Left ventricle myocardium inferior (tissue), 1 donor: ENCODE results near the gene ITGAE. TPM values are rescaled to one million over a fixed set of nuclear protein-coding genes. Genes with fewer than 3 reads are reported as not detected.
"Not testable (repeated sequence)": the region's sequence is repeated elsewhere in the genome, so short reads cannot be mapped to it uniquely, and the experiment has no call there.

Experiments
- DNase-seq: peaks from one replicate; pipeline ENCODE4 v3.0.0-alpha.2; 2020
- H3K27ac ChIP-seq: fragments of 200-600 bp; replicated peaks from 2 replicates; pipeline ENCODE4 v1.8.0; 2021
- H3K27me3 ChIP-seq: fragments of 200-600 bp; 2 replicates; pipeline ENCODE4 v1.8.0; 2021; ENCODE audit warnings: low read depth
- H3K36me3 ChIP-seq: fragments of 200-600 bp; 2 replicates; pipeline ENCODE4 v1.8.0; 2021
- H3K4me1 ChIP-seq: fragments of 200-600 bp; 2 replicates; pipeline ENCODE4 v1.8.0; 2021
- H3K4me3 ChIP-seq: fragments of 200-600 bp; 2 replicates; pipeline ENCODE4 v1.8.0; 2021; ENCODE audit warnings: mild to moderate bottlenecking, moderate library complexity
- H3K9me3 ChIP-seq: fragments of 200-600 bp; replicated peaks from 2 replicates; pipeline ENCODE4 v1.8.0; 2021
- intact Hi-C: fragments of 100-400 bp; cut with micrococcal nuclease; formaldehyde crosslinking; loops from one replicate; pipeline ENCODE4 v1.11.0; 2022
- total RNA-seq: library from RNA; stranded (reverse); fragmentation: NEBNext Ultra II Directional; extraction: Animal tissue kit (Norgen Biotek cat#: 25700); gene quantifications from one replicate; pipeline ENCODE4 v1.2.1, GENCODE V29; 2021
- TF ChIP-seq, protein P1 (sequence below): fragments of 200-600 bp; IDR thresholded peaks from 2 replicates; pipeline ENCODE4 v1.8.0; 2021; ENCODE audit warnings: antibody characterized with exemption, mild to moderate bottlenecking, borderline replicate concordance
- donor health status: DM: no; HTN: yes; CAD: no; lungs with severe emphysema.

ITGAE gene
- total RNA-seq, 1 donor from 2014 or later, result 19.6 TPM

DNA sequence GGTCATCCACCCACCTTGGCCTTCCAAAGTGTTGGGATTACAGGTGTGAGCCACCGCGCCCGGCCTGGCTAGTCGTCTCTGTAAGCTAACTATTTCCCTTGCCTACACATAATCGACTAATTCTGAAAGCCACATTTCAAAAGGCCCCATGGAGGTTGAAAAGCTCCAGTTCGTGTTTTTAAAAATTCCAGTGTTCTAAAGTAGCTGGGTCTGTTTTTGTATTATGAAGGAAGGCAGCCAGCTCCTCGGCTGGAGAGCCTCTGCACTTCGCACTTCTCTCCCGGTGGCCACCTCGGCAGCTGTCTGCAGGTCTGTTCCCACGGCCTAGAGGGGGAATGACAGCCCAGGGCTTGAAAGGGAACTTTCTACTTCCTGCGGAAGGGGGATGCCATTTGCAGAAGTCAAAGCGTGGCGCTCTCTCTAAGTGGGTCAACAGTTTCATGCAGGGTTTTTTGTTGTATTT is 60.3 kb downstream of the ITGAE start:
- Histone ChIP-seq H3K9me3 (no peaks in the 10 kb centered on the region), H3K4me1 (peaks cover 16% of the 10 kb centered on the region), H3K36me3 (no peaks in the 10 kb centered on the region), H3K27me3 (peaks cover 2% of the 10 kb centered on the region), H3K4me3 (no peak overlapping the region), H3K27ac (no peak overlapping the region)
- DNase-seq, result no peak
- intact Hi-C loops, result no loop called here
- TF ChIP-seq, protein P1, sequence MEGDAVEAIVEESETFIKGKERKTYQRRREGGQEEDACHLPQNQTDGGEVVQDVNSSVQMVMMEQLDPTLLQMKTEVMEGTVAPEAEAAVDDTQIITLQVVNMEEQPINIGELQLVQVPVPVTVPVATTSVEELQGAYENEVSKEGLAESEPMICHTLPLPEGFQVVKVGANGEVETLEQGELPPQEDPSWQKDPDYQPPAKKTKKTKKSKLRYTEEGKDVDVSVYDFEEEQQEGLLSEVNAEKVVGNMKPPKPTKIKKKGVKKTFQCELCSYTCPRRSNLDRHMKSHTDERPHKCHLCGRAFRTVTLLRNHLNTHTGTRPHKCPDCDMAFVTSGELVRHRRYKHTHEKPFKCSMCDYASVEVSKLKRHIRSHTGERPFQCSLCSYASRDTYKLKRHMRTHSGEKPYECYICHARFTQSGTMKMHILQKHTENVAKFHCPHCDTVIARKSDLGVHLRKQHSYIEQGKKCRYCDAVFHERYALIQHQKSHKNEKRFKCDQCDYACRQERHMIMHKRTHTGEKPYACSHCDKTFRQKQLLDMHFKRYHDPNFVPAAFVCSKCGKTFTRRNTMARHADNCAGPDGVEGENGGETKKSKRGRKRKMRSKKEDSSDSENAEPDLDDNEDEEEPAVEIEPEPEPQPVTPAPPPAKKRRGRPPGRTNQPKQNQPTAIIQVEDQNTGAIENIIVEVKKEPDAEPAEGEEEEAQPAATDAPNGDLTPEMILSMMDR, result no peak

DNA sequence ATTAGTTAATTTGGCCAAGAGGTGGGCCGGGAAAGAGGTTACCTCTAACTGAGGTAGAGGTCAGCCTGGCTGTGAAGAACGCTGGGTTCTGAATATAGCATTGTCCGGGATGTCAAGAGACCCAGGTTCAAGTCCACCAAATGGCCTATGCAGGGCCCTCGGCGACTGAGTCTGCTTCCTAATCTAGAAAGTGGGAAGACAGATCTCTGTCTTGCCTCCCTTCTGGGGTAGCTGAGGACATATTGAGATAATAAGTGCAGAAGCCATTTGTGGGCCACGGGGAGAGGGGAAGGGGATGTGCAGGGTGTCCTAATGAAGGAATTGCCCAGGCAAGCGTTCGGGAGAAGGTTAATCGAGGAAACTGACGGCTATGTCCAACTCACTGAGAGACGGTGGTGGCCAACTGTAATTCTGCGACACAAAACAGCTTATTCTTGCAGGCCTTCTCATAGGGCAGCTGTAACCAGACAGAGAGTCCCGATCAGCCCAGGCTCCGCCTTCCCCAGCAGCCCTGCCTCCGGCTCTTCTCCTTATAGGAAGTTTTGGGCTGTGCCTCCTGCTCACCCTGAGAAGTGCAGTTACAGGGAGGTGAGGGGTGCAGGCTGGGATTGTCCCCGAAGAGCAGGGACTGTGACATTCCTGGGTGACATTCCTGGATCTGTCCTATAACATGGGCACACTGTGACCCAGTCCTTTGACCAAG is 61.4 kb downstream of the ITGAE start:
- Histone ChIP-seq H3K27me3 (peaks cover 9% of the 10 kb centered on the region), H3K9me3 (no peaks in the 10 kb centered on the region), H3K27ac (no peak overlapping the region), H3K4me1 (peaks cover 16% of the 10 kb centered on the region), H3K4me3 (no peak overlapping the region), H3K36me3 (no peaks in the 10 kb centered on the region)
- TF ChIP-seq, protein P1, result no peak
- intact Hi-C loops, result no loop called here
- no peak for DNase-seq

DNA sequence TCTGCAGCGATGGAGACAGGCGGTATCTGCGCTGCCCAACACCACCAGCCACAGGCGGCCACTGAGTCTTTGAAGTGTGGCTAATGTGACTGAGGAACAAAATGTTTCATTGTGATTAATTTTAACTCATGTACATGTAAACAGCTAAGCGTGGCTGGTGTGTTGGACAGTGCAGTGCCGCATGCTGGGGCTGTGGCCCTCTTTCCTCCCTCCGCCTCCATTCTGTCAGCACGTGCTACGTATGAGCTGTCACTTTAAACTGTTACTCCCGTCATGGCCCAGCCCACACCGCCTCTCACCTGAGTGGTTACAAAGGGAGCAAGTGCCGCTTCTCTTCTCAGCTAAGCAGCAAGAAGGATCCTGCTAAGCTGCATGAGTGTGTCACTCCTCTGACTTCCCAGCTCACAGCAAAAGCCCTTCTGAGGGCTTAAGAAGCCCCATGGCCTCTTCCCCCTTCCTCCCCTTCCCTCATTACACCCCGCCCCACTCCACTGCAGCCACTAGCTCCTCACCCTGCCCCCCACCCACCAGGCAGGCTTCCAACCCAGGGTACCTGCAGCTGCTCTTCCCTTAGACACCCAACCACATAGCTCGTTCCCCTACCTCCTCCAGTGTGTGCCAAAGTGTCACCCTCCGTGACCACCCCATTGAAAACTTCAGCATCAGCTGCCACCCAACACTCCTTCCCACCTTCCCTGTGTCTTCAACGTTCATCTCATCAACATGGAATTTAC is 62.3 kb downstream of the ITGAE start:
- peaks cover 16% of the 10 kb centered on the region for H3K4me1 ChIP-seq
- H3K27ac ChIP-seq, result peak overlapping the region; percentile 75
- no peaks in the 10 kb centered on the region for H3K9me3 ChIP-seq
- TF ChIP-seq, protein P1, result no peak
- no peak for DNase-seq
- H3K4me3 ChIP-seq, result peak overlapping the region; percentile 55
- no peaks in the 10 kb centered on the region for H3K36me3 ChIP-seq
- intact Hi-C loops, result no loop called here
- peaks cover 9% of the 10 kb centered on the region for H3K27me3 ChIP-seq

DNA sequence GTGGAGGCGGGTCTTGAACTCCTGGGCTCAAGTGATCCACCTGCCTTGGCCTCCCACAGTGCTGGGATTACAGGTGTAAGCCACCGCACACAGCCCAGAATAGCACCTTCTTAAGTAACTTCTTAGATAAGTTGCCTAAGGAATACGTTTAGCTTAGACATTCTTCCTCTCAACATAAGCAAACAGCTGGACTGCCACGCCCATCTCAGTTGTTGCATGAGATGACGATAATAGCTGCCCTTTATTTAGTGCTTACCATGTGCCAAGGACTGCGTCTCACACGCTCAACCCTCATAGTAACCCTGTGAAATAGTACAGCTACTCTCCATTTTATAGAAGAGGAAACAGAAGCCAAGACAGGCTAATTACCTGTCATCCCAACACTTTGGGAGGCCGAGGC is 65.5 kb downstream of the ITGAE start:
- TF ChIP-seq, protein P1, result no peak
- Histone ChIP-seq H3K36me3 (no peaks in the 10 kb centered on the region), H3K27me3 (peaks cover 9% of the 10 kb centered on the region), H3K27ac (no peak overlapping the region), H3K9me3 (no peaks in the 10 kb centered on the region), H3K4me3 (no peak overlapping the region), H3K4me1 (peaks cover 23% of the 10 kb centered on the region)
- intact Hi-C loops, result no loop called here
- no peak for DNase-seq

DNA sequence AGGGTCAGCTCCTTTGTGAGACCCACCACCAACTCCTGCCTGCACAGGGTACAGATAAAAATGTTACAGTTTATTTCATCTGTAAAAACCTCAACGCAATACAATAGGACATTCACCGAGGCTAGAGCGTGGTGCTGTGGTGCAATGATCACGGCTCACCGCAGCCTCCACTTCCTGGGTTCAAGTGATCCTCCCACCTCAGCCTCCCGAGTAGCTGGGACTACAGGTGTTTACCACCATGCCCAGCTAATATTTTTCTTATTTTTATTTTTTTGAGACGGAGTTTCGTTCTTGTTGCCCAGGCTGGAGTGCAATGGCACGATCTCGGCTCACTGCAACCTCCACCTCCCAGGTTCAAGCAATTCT is 66.1 kb downstream of the ITGAE start:
- intact Hi-C loops, H3K27ac ChIP-seq, H3K9me3 ChIP-seq, H3K4me3 ChIP-seq, DNase-seq, H3K36me3 ChIP-seq, H3K27me3 ChIP-seq: not testable (repeated sequence)
- peaks cover 23% of the 10 kb centered on the region for H3K4me1 ChIP-seq

DNA sequence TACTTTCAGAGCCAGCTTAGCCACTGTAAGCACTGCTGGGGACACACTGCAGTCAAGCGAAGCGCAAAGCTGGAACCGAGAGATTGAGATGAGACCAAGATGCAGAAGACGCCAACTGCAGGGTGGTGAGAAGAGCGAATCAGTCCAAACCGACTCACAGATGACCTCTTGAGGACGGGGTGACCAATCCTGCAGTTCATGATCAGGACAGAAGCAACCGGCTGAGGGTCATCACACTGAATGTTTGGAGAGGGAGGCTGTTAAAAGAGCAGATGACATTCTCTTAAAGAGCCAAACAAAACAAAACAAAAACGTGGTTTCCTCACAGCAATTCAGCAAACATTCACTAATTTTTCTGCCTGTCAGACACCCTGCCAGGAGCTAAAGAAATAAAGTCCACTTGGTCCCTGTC is 68.8 kb downstream of the ITGAE start:
- Histone ChIP-seq H3K36me3 (no peaks in the 10 kb centered on the region), H3K4me3 (no peak overlapping the region), H3K27ac (no peak overlapping the region), H3K4me1 (peaks cover 7% of the 10 kb centered on the region), H3K9me3 (no peaks in the 10 kb centered on the region), H3K27me3 (peaks cover 9% of the 10 kb centered on the region)
- no peak for DNase-seq
- TF ChIP-seq, protein P1, result no peak
- intact Hi-C loops, result no loop called here
